Neuronal stem cell (in vitro differentiated cells): ENCODE data around the gene AKAP7.

ENCODE experiments used
- DNase-seq: peaks from one replicate; pipeline ENCODE4 v3.0.0-alpha.2; 2013; ENCODE audit warnings: low spot score
- H2AFZ ChIP-seq: one replicate; pipeline ENCODE4 v1.6.1; 2013; ENCODE audit warnings: mild to moderate bottlenecking, low read length, inconsistent platforms
- H2AK5ac ChIP-seq: 2 replicates; pipeline ENCODE4 v1.6.1; 2013; ENCODE audit warnings: low read depth, mild to moderate bottlenecking, inconsistent platforms, low read length, moderate library complexity, mixed read lengths
- H2BK120ac ChIP-seq: 2 replicates; pipeline ENCODE4 v1.6.1; 2013; ENCODE audit warnings: low read depth, mild to moderate bottlenecking, inconsistent platforms, low read length, moderate library complexity, mixed read lengths
- H2BK12ac ChIP-seq: one replicate; pipeline ENCODE4 v1.6.1; 2013; ENCODE audit warnings: low read length, inconsistent platforms
- H2BK15ac ChIP-seq: 2 replicates; pipeline ENCODE4 v1.6.1; 2013; ENCODE audit warnings: mild to moderate bottlenecking, low read length, inconsistent platforms, mixed read lengths
- H2BK5ac ChIP-seq: one replicate; pipeline ENCODE4 v1.6.1; 2013; ENCODE audit warnings: inconsistent platforms, mild to moderate bottlenecking, low read length, moderate library complexity
- H3K14ac ChIP-seq: one replicate; pipeline ENCODE4 v1.6.1; 2013; ENCODE audit warnings: low read length, inconsistent platforms
- H3K18ac ChIP-seq: 2 replicates; pipeline ENCODE4 v1.6.1; 2013; ENCODE audit warnings: low read length, inconsistent platforms
- H3K23ac ChIP-seq: 2 replicates; pipeline ENCODE4 v1.6.1; 2013; ENCODE audit warnings: low read depth, mild to moderate bottlenecking, mixed read lengths, low read length, inconsistent platforms; ENCODE audit not compliant: poor library complexity
- H3K27ac ChIP-seq: replicated peaks from 3 replicates; pipeline ENCODE4 v1.5.1; 2013; ENCODE audit warnings: low read length, inconsistent platforms
- H3K27me3 ChIP-seq, 3 experiments: 2 replicates each; pipeline ENCODE4 v1.6.1; 2013; ENCODE audit warnings: low read length in 3 of 3, mild to moderate bottlenecking in 2 of 3, inconsistent platforms in 1 of 3, low read depth in 1 of 3, mixed read lengths in 1 of 3, moderate library complexity in 1 of 3; ENCODE audit not compliant: control insufficient read depth in 3 of 3, insufficient read depth in 3 of 3
- H3K36me3 ChIP-seq, 2 donors: replicated peaks in 1 of 2; 2 replicates each; pipeline ENCODE4 v1.6.1; 2013; ENCODE audit warnings: low read length in 2 of 2; ENCODE audit not compliant: control insufficient read depth in 2 of 2, insufficient read depth in 2 of 2
- H3K4ac ChIP-seq: 2 replicates; pipeline ENCODE4 v1.6.1; 2013; ENCODE audit warnings: inconsistent platforms, mild to moderate bottlenecking, low read length, moderate library complexity
- H3K4me1 ChIP-seq, 2 donors: 1 replicate in 1 of 2; 2 replicates in 1 of 2; pipeline ENCODE4 v1.6.1; 2013; ENCODE audit warnings: low read length in 2 of 2, low read depth in 1 of 2; ENCODE audit not compliant: control insufficient read depth in 2 of 2, insufficient read depth in 1 of 2
- H3K4me2 ChIP-seq: one replicate; pipeline ENCODE4 v1.6.1; 2013; ENCODE audit warnings: mild to moderate bottlenecking, low read length, inconsistent platforms; ENCODE audit not compliant: insufficient read depth, poor library complexity, severe bottlenecking
- H3K4me3 ChIP-seq, 2 donors: 2 replicates each; pipeline ENCODE4 v1.5.1; 2013; ENCODE audit warnings: low read length in 2 of 2, mild to moderate bottlenecking in 2 of 2, inconsistent platforms in 1 of 2, moderate library complexity in 1 of 2
- H3K79me1 ChIP-seq: one replicate; pipeline ENCODE4 v1.6.1; 2013; ENCODE audit warnings: low read depth, mild to moderate bottlenecking, inconsistent platforms, low read length, moderate library complexity
- H3K9ac ChIP-seq: one replicate; pipeline ENCODE4 v1.6.1; 2013; ENCODE audit warnings: mild to moderate bottlenecking, low read depth, low read length, inconsistent platforms; ENCODE audit not compliant: poor library complexity
- H3K9me3 ChIP-seq, 2 donors: replicated peaks in 1 of 2; 2 replicates each; pipeline versions ENCODE3 to v1.6.1; 2013; ENCODE audit warnings: low read length in 2 of 2, mild to moderate bottlenecking in 2 of 2, inconsistent platforms in 1 of 2, low read depth in 1 of 2, mixed read lengths in 1 of 2, moderate library complexity in 1 of 2; ENCODE audit not compliant: control insufficient read depth in 2 of 2, insufficient read depth in 1 of 2
- H4K8ac ChIP-seq: one replicate; pipeline ENCODE4 v1.6.1; 2013; ENCODE audit warnings: low read depth, mild to moderate bottlenecking, inconsistent platforms, low read length, moderate library complexity
- H4K91ac ChIP-seq: one replicate; pipeline ENCODE4 v1.6.1; 2013; ENCODE audit warnings: low read length, low read depth, mild to moderate bottlenecking, inconsistent platforms; ENCODE audit not compliant: poor library complexity
- WGBS, 2 donors: extraction: QIAGEN DNeasy Blood & Tissue Kit; methylation state at CpG; one replicate each; pipeline ENCODE4 v1.1.7; 2013; ENCODE audit warnings: missing lambda C conversion rate in 2 of 2, mixed read lengths in 1 of 2; ENCODE audit not compliant: insufficient read length in 2 of 2, insufficient replicate concordance in 1 of 2; ENCODE audit errors: extremely low coverage in 2 of 2; 5-methylcytosine and 5-hydroxymethylcytosine counted together

AKAP7 gene

GRCh38 chr6:131290955-131291354, 155.7 kb downstream of the AKAP7 start:
- DNase-seq, result no peak
- no peak overlapping the region for H2BK15ac ChIP-seq
- no peaks in the 10 kb centered on the region for H3K27me3 ChIP-seq
- H3K4me3 ChIP-seq, result peak overlapping the region in 1 of 2 donors; percentile 41
- no peak overlapping the region for H4K8ac ChIP-seq
- H3K14ac ChIP-seq, result no peak overlapping the region
- no peak overlapping the region for H2BK120ac ChIP-seq
- H2AFZ ChIP-seq, result no peak overlapping the region
- H3K4ac ChIP-seq, result no peak overlapping the region
- no peak overlapping the region for H3K18ac ChIP-seq
- H2AK5ac ChIP-seq, result no peak overlapping the region
- no peaks in the 10 kb centered on the region for H3K36me3 ChIP-seq
- no peaks in the 10 kb centered on the region for H3K9me3 ChIP-seq
- H3K4me2 ChIP-seq, result no peak overlapping the region
- H3K79me1 ChIP-seq, result no peaks in the 10 kb centered on the region
- no peak overlapping the region for H2BK5ac ChIP-seq
- H2BK12ac ChIP-seq, result no peak overlapping the region
- H3K23ac ChIP-seq, result no peak overlapping the region
- H4K91ac ChIP-seq, result no peak overlapping the region
- no CpG with 5 or more reads among the region's 4 CpGs for WGBS, 2 donors
- H3K4me1 ChIP-seq, result peaks cover 12 to 15% of the 10 kb centered on the region in 2 donors
- no peak overlapping the region for H3K27ac ChIP-seq
- no peak overlapping the region for H3K9ac ChIP-seq

GRCh38 chr6:131292145-131292938, 157.1 kb downstream of the AKAP7 start:
- no CpG with 5 or more reads among the region's 2 CpGs for WGBS, 2 donors
- Histone ChIP-seq H3K36me3 (no peaks in the 10 kb centered on the region), H3K4ac (no peak overlapping the region), H3K9ac (no peak overlapping the region), H3K27me3 (no peaks in the 10 kb centered on the region), H2AFZ (peak overlapping the region; percentile 73), H3K4me1 (peaks cover 12 to 15% of the 10 kb centered on the region in 2 donors), H3K9me3 (no peaks in the 10 kb centered on the region), H2AK5ac (no peak overlapping the region), H3K27ac (no peak overlapping the region), H3K23ac (no peak overlapping the region), H3K18ac (no peak overlapping the region), H2BK15ac (no peak overlapping the region), H4K91ac (no peak overlapping the region), H2BK12ac (no peak overlapping the region), H3K79me1 (no peaks in the 10 kb centered on the region), H4K8ac (no peak overlapping the region), H3K4me3 (no peak overlapping the region), H2BK120ac (no peak overlapping the region), H3K4me2 (no peak overlapping the region), H2BK5ac (no peak overlapping the region), H3K14ac (no peak overlapping the region)
- no peak for DNase-seq

- H3K4me2 ChIP-seq, result no peak overlapping the region
- no peak overlapping the region for H3K27ac ChIP-seq
- WGBS, 2 donors, result no CpG with 5 or more reads among the region's 3 CpGs
- H3K4ac ChIP-seq, result no peak overlapping the region
- no peaks in the 10 kb centered on the region for H3K9me3 ChIP-seq
- no peak overlapping the region for H4K8ac ChIP-seq
- H2BK120ac ChIP-seq, result no peak overlapping the region
- H3K79me1 ChIP-seq, result no peaks in the 10 kb centered on the region
- no peak overlapping the region for H2BK12ac ChIP-seq
- no peak overlapping the region for H2BK5ac ChIP-seq
- H3K18ac ChIP-seq, result no peak overlapping the region
- no peak overlapping the region for H2AK5ac ChIP-seq
- H3K27me3 ChIP-seq, result no peaks in the 10 kb centered on the region
- H3K14ac ChIP-seq, result no peak overlapping the region
- H3K23ac ChIP-seq, result no peak overlapping the region
- no peak overlapping the region for H2BK15ac ChIP-seq
- peaks cover 12 to 15% of the 10 kb centered on the region in 2 donors for H3K4me1 ChIP-seq
- no peak for DNase-seq
- H2AFZ ChIP-seq, result no peak overlapping the region
- H3K36me3 ChIP-seq, result no peaks in the 10 kb centered on the region
- H3K9ac ChIP-seq, result no peak overlapping the region
- H4K91ac ChIP-seq, result no peak overlapping the region
- H3K4me3 ChIP-seq, result no peak overlapping the region
These were observed 158.2 kb downstream of the AKAP7 start for GRCh38 chr6:131293472-131293911.

- Histone ChIP-seq H3K4me3 (no peak overlapping the region), H3K14ac (no peak overlapping the region), H3K36me3 (no peaks in the 10 kb centered on the region), H3K9me3 (no peaks in the 10 kb centered on the region), H2AFZ (no peak overlapping the region), H3K4me2 (no peak overlapping the region), H4K91ac (no peak overlapping the region), H3K27ac (no peak overlapping the region), H3K4ac (no peak overlapping the region), H2BK15ac (no peak overlapping the region), H2BK5ac (no peak overlapping the region), H3K27me3 (no peaks in the 10 kb centered on the region), H4K8ac (no peak overlapping the region), H3K4me1 (peaks cover 12 to 15% of the 10 kb centered on the region in 2 donors), H3K79me1 (no peaks in the 10 kb centered on the region), H2AK5ac (no peak overlapping the region), H3K9ac (no peak overlapping the region), H3K18ac (peak overlapping the region; percentile 35), H2BK12ac (no peak overlapping the region), H2BK120ac (no peak overlapping the region), H3K23ac (no peak overlapping the region)
- WGBS, 2 donors, result no CpG with 5 or more reads among the region's 10 CpGs
- no peak for DNase-seq
These were observed 159.8 kb downstream of the AKAP7 start for GRCh38 chr6:131295081-131295480.
